Endodermal cell (in vitro differentiated cells): ENCODE measurements around the gene CPA4. TPM values are rescaled to one million over a fixed set of nuclear protein-coding genes. Genes with fewer than 3 reads are reported as not detected.

Source experiments
- DNase-seq: peaks from one replicate; pipeline ENCODE4 v3.0.0-alpha.2; 2017
- H3K27ac ChIP-seq: 2 replicates; pipeline ENCODE4 v1.5.1; 2013; ENCODE audit warnings: mild to moderate bottlenecking, low read depth, low read length, moderate library complexity
- H3K27me3 ChIP-seq: 2 replicates; pipeline ENCODE4 v1.6.1; 2013; ENCODE audit warnings: mild to moderate bottlenecking, low read length, moderate library complexity; ENCODE audit not compliant: insufficient read depth, control insufficient read depth, poor library complexity, severe bottlenecking
- H3K36me3 ChIP-seq: 2 replicates; pipeline ENCODE4 v1.7.0; 2013; ENCODE audit warnings: mild to moderate bottlenecking, low read length, moderate library complexity; ENCODE audit not compliant: control insufficient read depth, insufficient read depth
- H3K4me1 ChIP-seq: one replicate; pipeline ENCODE4 v1.7.0; 2013; ENCODE audit warnings: low read length; ENCODE audit not compliant: control insufficient read depth, insufficient read depth
- H3K4me3 ChIP-seq: 2 replicates; pipeline ENCODE4 v1.5.1; 2013; ENCODE audit warnings: mild to moderate bottlenecking, low read length, moderate library complexity
- H3K9ac ChIP-seq: 2 replicates; pipeline ENCODE4 v1.6.1; 2013; ENCODE audit warnings: mild to moderate bottlenecking, low read length, moderate library complexity; ENCODE audit not compliant: poor library complexity, severe bottlenecking; ENCODE audit errors: extremely low read depth
- H3K9me3 ChIP-seq: 2 replicates; pipeline ENCODE4 v1.6.1; 2013; ENCODE audit warnings: mild to moderate bottlenecking, low read length, moderate library complexity; ENCODE audit not compliant: control insufficient read depth
- H3K27ac Mint-ChIP-seq: 2 replicates; pipeline ENCODE4 v1.8.0; 2020; ENCODE audit warnings: mixed read lengths
- H3K27me3 Mint-ChIP-seq: 2 replicates; pipeline ENCODE4 v1.8.0; 2021; ENCODE audit warnings: mild to moderate bottlenecking, mixed read lengths; ENCODE audit not compliant: insufficient read depth
- H3K36me3 Mint-ChIP-seq: 2 replicates; pipeline ENCODE4 v1.8.0; 2020; ENCODE audit warnings: low read depth, mixed read lengths
- H3K4me1 Mint-ChIP-seq: 2 replicates; pipeline ENCODE4 v1.8.0; 2020; ENCODE audit warnings: mixed read lengths
- H3K4me3 Mint-ChIP-seq: 2 replicates; pipeline ENCODE4 v1.8.0; 2020; ENCODE audit warnings: mild to moderate bottlenecking, moderate library complexity, mixed read lengths
- H3K9me3 Mint-ChIP-seq: 2 replicates; pipeline ENCODE4 v1.8.0; 2020; ENCODE audit warnings: mild to moderate bottlenecking, mixed read lengths
- WGBS, 2 experiments: methylation state at CpG; one replicate each; pipeline versions ENCODE4 v1.1.5 to v1.1.7; 2013; ENCODE audit warnings: missing lambda C conversion rate in 2 of 2, mixed read lengths in 1 of 2; ENCODE audit not compliant: insufficient coverage in 1 of 2, insufficient read length in 1 of 2; 5-methylcytosine and 5-hydroxymethylcytosine counted together
- total RNA-seq, 2 donors: library from RNA; stranded (reverse); fragmentation: NEBNext Ultra II Directional in 1 of 2; extraction: Animal tissue kit (Norgen Biotek cat#: 25700) in 1 of 2; gene quantifications; 2 replicates in 1 of 2; 3 replicates in 1 of 2; pipeline ENCODE4 v1.2.1, GENCODE V29; 2021
- TF ChIP-seq, protein P1 (sequence below): fragments of 200-600 bp; sonication (generic); conservative IDR thresholded peaks from 2 replicates; pipeline ENCODE4 v1.5.0; 2021; ENCODE audit warnings: antibody characterized with exemption, mild to moderate bottlenecking

CPA4 gene
- total RNA-seq, 2 donors from 2014 or later: not detected

DNA sequence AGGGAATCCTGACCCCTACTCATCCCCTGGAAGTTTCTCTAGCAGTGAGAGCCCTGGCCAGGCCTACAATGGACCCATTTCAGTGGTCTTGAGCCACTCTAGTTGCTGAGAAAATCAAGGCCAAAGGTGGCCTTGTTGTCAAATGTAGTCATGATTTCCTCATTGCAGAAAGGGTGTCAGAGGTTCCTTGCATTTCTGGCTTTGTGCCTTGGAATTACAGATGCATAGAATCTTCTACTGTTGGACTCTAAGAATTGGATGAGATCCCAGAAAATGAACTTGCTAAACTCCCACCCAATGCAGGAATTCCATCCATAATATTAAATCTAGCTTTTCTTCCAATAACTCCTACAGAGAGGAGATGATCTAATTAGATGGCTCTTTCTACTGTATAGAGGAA, 14.1 kb upstream of the CPA4 start:
- Mint-ChIP-seq H3K27me3 (peaks cover 2% of the 10 kb centered on the region), H3K4me1 (peaks cover 18% of the 10 kb centered on the region), H3K27ac (no peak overlapping the region), H3K9me3 (no peaks in the 10 kb centered on the region), H3K36me3 (no peaks in the 10 kb centered on the region), H3K4me3 (no peak overlapping the region)
- H3K27ac ChIP-seq: no peak overlapping the region
- DNase-seq: no peak
- H3K27me3 ChIP-seq: no peaks in the 10 kb centered on the region
- TF ChIP-seq, protein P1, sequence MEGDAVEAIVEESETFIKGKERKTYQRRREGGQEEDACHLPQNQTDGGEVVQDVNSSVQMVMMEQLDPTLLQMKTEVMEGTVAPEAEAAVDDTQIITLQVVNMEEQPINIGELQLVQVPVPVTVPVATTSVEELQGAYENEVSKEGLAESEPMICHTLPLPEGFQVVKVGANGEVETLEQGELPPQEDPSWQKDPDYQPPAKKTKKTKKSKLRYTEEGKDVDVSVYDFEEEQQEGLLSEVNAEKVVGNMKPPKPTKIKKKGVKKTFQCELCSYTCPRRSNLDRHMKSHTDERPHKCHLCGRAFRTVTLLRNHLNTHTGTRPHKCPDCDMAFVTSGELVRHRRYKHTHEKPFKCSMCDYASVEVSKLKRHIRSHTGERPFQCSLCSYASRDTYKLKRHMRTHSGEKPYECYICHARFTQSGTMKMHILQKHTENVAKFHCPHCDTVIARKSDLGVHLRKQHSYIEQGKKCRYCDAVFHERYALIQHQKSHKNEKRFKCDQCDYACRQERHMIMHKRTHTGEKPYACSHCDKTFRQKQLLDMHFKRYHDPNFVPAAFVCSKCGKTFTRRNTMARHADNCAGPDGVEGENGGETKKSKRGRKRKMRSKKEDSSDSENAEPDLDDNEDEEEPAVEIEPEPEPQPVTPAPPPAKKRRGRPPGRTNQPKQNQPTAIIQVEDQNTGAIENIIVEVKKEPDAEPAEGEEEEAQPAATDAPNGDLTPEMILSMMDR: no peak
- H3K4me1 ChIP-seq: peaks cover 4% of the 10 kb centered on the region
- H3K4me3 ChIP-seq: no peak overlapping the region
- H3K36me3 ChIP-seq: no peaks in the 10 kb centered on the region
- no peak overlapping the region for H3K9ac ChIP-seq
- no peaks in the 10 kb centered on the region for H3K9me3 ChIP-seq

DNA sequence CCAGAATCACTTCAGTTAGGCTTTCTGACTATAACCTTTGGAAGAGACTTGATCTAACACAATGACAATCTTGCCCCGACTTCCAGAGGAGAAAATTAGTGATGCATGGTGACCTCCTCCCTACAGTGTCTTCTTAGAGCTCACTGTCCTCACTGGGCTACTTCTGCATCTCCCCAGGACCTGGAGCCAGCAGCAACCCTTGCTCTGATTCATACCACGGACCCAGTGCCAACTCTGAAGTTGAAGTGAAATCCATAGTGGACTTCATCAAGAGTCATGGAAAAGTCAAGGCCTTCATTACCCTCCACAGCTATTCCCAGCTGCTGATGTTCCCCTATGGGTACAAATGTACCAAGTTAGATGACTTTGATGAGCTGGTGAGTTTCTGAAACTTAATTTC, 13.7 kb upstream of the CPA4 start:
- no peak for DNase-seq
- H3K9me3 ChIP-seq: no peaks in the 10 kb centered on the region
- Mint-ChIP-seq H3K36me3 (no peaks in the 10 kb centered on the region), H3K27me3 (peaks cover 2% of the 10 kb centered on the region), H3K4me1 (peaks cover 14% of the 10 kb centered on the region), H3K9me3 (no peaks in the 10 kb centered on the region), H3K4me3 (no peak overlapping the region), H3K27ac (no peak overlapping the region)
- H3K4me3 ChIP-seq: no peak overlapping the region
- no peaks in the 10 kb centered on the region for H3K27me3 ChIP-seq
- WGBS, 2 experiments: 82 to 91% methylated on average over 1 to 2 of the region's 2 CpGs
- H3K36me3 ChIP-seq: no peaks in the 10 kb centered on the region
- no peak overlapping the region for H3K9ac ChIP-seq
- H3K4me1 ChIP-seq: peaks cover 1% of the 10 kb centered on the region
- H3K27ac ChIP-seq: no peak overlapping the region
- TF ChIP-seq, protein P1: no peak

DNA sequence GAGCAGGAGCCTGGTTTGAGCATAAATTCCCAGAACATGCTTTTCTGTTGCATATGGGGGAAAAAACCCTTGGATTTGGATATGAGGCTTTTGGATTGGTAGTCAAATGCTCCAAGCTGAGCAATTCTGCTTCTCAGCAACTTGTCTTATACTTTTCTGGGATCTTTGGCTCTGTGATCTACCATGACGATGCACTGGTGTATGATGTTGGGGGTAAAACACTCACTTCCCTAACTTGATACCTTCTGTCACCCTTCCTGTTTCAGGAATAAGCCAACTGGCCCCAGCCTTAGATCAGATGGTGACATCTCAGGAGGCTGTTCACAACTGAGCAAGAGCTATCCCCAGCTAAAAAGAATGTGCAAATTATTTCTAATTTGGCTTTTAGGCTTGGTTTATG, 13.1 kb upstream of the CPA4 start:
- Mint-ChIP-seq H3K27ac (no peak overlapping the region), H3K4me1 (peaks cover 9% of the 10 kb centered on the region), H3K9me3 (no peaks in the 10 kb centered on the region), H3K4me3 (no peak overlapping the region), H3K27me3 (peaks cover 2% of the 10 kb centered on the region), H3K36me3 (no peaks in the 10 kb centered on the region)
- Histone ChIP-seq H3K9me3 (no peaks in the 10 kb centered on the region), H3K4me1 (no peaks in the 10 kb centered on the region), H3K36me3 (no peaks in the 10 kb centered on the region), H3K27me3 (no peaks in the 10 kb centered on the region), H3K4me3 (no peak overlapping the region), H3K27ac (no peak overlapping the region), H3K9ac (no peak overlapping the region)
- TF ChIP-seq, protein P1: no peak
- no peak for DNase-seq
- 100% methylated on average over 1 of the region's 1 CpG; no CpG with 5 or more reads in 1 of the 2 experiments for WGBS, 2 experiments
